Fibroblast of villous mesenchyme (primary cell): ENCODE data around the gene CDH13. TPM values are rescaled to one million over a fixed set of nuclear protein-coding genes. Genes with fewer than 3 reads are reported as not detected.

Source experiments
- DNase-seq: peaks from one replicate; pipeline ENCODE4 v3.0.0-alpha.2; 2010; ENCODE audit warnings: low read depth
- H3K4me3 ChIP-seq: 2 replicates; pipeline ENCODE4 v1.5.1; 2011; ENCODE audit warnings: low read depth, mild to moderate bottlenecking, low read length
- CTCF ChIP-seq: IDR thresholded peaks from 2 replicates; pipeline ENCODE4 v1.5.1; 2012; ENCODE audit warnings: low read depth, mild to moderate bottlenecking, low read length; ENCODE audit not compliant: insufficient read depth
- total RNA-seq: library from RNA; depleted of rRNA; stranded (reverse); fragments of >200 nt; gene quantifications from 2 replicates; pipeline ENCODE4 v1.2.3, GENCODE V29; 2012

The CDH13 gene
- total RNA-seq, 1 donor = 47.5 TPM

DNA sequence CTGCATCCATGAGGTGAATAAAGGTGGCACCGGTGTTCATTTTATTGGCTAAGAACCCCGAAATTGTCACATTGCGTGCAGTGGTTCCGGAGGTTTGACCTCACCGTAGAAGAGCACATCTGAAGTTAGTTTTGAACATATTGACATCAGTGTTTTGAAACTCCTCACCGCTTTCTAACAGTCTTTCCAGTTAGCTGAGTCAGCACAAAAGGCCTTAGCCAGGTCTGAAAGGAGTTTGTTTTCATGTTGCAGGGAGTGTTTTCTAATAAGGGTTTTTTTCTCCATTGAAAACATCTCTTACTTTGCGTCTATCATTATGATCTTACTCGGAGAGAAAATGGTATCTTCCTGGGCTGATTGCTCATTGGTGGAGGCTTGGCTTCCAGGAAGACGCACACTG lies 1006.5 kb downstream of the CDH13 start:
- TF ChIP-seq CTCF = no peak
- H3K4me3 ChIP-seq = no peak overlapping the region
- DNase-seq = no peak

DNA sequence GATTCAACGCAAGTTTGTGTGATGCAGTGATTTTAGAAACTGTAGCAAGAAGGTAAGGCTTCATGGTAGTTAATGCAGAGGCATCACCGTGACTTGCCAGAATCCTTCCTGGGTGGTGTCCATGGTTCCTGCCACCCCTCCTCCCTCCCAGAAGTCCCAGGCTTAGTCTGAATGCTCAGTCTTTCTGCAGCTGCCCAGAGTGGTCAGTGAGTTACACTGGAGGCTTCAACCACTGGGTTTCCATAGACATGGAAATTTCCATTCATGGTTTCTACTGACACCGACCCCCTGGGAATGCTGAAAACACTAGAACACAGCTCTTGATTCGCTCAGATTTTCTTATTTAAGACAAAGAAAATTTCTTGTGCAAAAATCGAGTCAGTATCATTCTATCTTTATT lies 1021.6 kb downstream of the CDH13 start:
- H3K4me3 ChIP-seq = no peak overlapping the region
- TF ChIP-seq CTCF = no peak
- no peak for DNase-seq

- TF ChIP-seq CTCF = no peak
These were observed 1025.1 kb downstream of the CDH13 start for GRCh38 chr16:83651871-83652270.

GRCh38 chr16:83652943-83653342 lies 1026.2 kb downstream of the CDH13 start:
- no peak overlapping the region for H3K4me3 ChIP-seq
- DNase-seq = peak; percentile 14
- TF ChIP-seq CTCF = no peak

More at GRCh38 chr16:83651871-83652270, 1025.1 kb downstream of the CDH13 start:
- H3K4me3 ChIP-seq = no peak overlapping the region
- no peak for DNase-seq

- no peak overlapping the region for H3K4me3 ChIP-seq
- TF ChIP-seq CTCF = no peak
- peak; percentile 26 for DNase-seq
These were observed 1027.0 kb downstream of the CDH13 start for GRCh38 chr16:83653785-83654184.

DNA sequence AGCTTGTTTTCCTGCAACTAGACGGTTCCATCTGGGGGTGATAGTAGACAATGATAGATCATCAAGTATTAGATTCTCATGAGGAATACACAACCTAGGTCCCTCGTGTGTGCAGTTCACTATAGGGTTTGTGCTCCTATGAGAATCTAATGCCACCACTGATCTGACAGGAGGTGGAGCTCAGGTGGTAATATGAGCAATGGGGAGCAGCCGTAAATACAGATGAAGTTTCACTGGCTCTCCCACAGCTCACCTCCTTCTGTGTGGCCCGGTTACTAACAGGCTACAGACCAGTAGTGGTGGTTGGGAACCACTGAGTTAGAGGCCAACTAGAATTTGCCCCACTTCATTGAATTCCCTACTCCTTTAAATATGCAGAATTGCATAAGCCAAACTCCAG lies 1033.5 kb downstream of the CDH13 start:
- TF ChIP-seq CTCF = no peak
- no peak overlapping the region for H3K4me3 ChIP-seq
- DNase-seq = no peak

GRCh38 chr16:83661656-83662055 lies 1034.9 kb downstream of the CDH13 start:
- no peak for DNase-seq
- H3K4me3 ChIP-seq = no peak overlapping the region
- no peak for TF ChIP-seq CTCF
